Measurements from ENCODE around the gene TMEM208. TPM values are rescaled to one million over a fixed set of nuclear protein-coding genes. Genes with fewer than 3 reads are reported as not detected.

Gene TMEM208
- polyA plus RNA-seq, 1 experiment = 79.7 TPM

DNA sequence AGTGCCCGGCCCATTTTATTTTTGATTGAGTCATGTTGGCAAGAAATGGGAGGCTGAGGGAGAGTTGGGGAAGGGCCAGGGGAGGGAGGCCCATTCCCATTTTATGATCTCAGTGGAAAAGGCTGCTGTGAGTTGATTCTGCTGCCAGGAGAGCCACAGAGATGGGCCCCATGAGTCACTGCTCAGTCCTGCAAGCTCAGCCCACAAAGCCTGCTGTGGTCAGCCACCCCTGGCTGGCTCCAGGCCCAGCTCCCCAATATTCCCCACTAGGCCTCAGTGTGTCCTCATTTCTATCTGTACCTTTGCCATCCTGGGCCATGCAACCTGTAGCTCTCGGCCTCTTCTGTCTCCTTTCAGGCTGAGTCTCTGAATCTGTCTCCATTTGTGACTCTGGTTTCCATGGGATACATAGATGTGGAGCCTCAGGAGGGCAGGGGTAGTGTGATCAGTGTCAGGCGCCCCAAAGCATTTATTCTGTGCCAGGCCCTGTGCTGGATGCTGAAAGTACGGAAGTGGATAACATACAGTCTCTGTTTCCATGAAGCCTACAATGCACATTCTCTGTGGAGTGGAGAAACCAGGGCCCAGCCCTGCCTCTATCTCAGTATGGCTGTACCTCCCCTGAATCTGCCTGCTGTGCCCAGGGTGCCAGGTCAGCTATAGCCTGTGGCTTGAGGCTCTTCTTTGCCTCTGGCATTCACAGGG, 50.5 kb downstream of the TMEM208 start:
- peak; percentile 95 for DNase-seq (ENCODE audit: low read depth)
- Histone ChIP-seq H3K36me3 (ENCODE audit: control insufficient read depth, insufficient read depth, low read length) (no peaks in the 10 kb centered on the region; the same call in 1 of the 2 replicates), H3K4me3 (ENCODE audit: low read depth, low read length) (no peak overlapping the region), H3K27me3 (ENCODE audit: control insufficient read depth, insufficient read depth, low read length) (no peaks in the 10 kb centered on the region)
- CTCF ChIA-PET = interaction anchor here (1.2 to 3.5 kb wide), 5 partner anchors 11 to 62 kb away, joined by 4 to 18 read pairs (median 5); partner anchors contain the start of genes KCTD19 and LRRC36
- POLR2A ChIA-PET = interaction anchor here (0.7 kb wide), 1 partner anchor 8 kb away, joined by 3 read pairs; no protein-coding TSS in a partner anchor
- TF ChIP-seq, protein P1, sequence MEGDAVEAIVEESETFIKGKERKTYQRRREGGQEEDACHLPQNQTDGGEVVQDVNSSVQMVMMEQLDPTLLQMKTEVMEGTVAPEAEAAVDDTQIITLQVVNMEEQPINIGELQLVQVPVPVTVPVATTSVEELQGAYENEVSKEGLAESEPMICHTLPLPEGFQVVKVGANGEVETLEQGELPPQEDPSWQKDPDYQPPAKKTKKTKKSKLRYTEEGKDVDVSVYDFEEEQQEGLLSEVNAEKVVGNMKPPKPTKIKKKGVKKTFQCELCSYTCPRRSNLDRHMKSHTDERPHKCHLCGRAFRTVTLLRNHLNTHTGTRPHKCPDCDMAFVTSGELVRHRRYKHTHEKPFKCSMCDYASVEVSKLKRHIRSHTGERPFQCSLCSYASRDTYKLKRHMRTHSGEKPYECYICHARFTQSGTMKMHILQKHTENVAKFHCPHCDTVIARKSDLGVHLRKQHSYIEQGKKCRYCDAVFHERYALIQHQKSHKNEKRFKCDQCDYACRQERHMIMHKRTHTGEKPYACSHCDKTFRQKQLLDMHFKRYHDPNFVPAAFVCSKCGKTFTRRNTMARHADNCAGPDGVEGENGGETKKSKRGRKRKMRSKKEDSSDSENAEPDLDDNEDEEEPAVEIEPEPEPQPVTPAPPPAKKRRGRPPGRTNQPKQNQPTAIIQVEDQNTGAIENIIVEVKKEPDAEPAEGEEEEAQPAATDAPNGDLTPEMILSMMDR (IDR thresholded peaks at IDR 0.05; ENCODE audit: insufficient read depth, low read depth, low read length) = no peak

GRCh38 chr16:67277999-67278772, 51.3 kb downstream of the TMEM208 start:
- POLR2A ChIA-PET = interaction anchor here (1.5 kb wide), 1 partner anchor 18 kb away, joined by 3 read pairs; no protein-coding TSS in a partner anchor
- Histone ChIP-seq H3K27me3 (ENCODE audit: control insufficient read depth, insufficient read depth, low read length) (no peaks in the 10 kb centered on the region), H3K4me3 (ENCODE audit: low read depth, low read length) (peak overlapping the region; percentile 53), H3K36me3 (ENCODE audit: control insufficient read depth, insufficient read depth, low read length) (no peaks in the 10 kb centered on the region; the same call in 1 of the 2 replicates)
- CTCF ChIA-PET = interaction anchor here (0.6 to 3.5 kb wide), 13 partner anchors 8 to 318 kb away, joined by 3 to 18 read pairs (median 4); partner anchors contain the start of genes KCTD19 and LRRC36
- TF ChIP-seq, protein P1 (IDR thresholded peaks at IDR 0.05; ENCODE audit: insufficient read depth, low read depth, low read length) = no peak
- peak; percentile 45 for DNase-seq (ENCODE audit: low read depth)

Small RNA genes within 50 kb of the gene (small RNA-seq; reads per million reads assigned to genes)
- 2.9 reads per million, percentile 36 among the genes with 10 or more reads in this experiment for gene MIR328 (ENCODE audit: insufficient read length, low read depth, low replicate concordance)

Other genes with a start within 250 kb of the TMEM208 start
- gene CES4A, start 238.5 kb upstream of the TMEM208 start, polyA plus RNA-seq (2011; rRNA removed) = 3.6 and 4.5 TPM in 2 replicates
- gene CBFB, start 198.0 kb upstream of the TMEM208 start, polyA plus RNA-seq (2011; rRNA removed) = 14.7 and 28.4 TPM in 2 replicates
- 20.8 and 27.7 TPM in 2 replicates for gene PHAF1, start 117.2 kb upstream of the TMEM208 start, polyA plus RNA-seq (2011; rRNA removed)
- gene B3GNT9, start 76.1 kb upstream of the TMEM208 start, polyA plus RNA-seq (2011; rRNA removed) = 25.7 and 34.9 TPM in 2 replicates
- gene TRADD, start 67.2 kb upstream of the TMEM208 start, polyA plus RNA-seq (2011; rRNA removed) = 11.1 and 18.6 TPM in 2 replicates
- gene FBXL8, start 67.2 kb upstream of the TMEM208 start, polyA plus RNA-seq (2011; rRNA removed) = 4.1 and 5.7 TPM in 2 replicates
- gene HSF4, start 62.4 kb upstream of the TMEM208 start, polyA plus RNA-seq (2011; rRNA removed) = 3.2 and 4.1 TPM in 2 replicates
- gene NOL3, start 56.6 kb upstream of the TMEM208 start, polyA plus RNA-seq (2011; rRNA removed) = 12.7 and 14.7 TPM in 2 replicates
- gene MATCAP1, start 43.2 kb upstream of the TMEM208 start, polyA plus RNA-seq (2011; rRNA removed) = 8.7 and 13.1 TPM in 2 replicates
- gene EXOC3L1, start 37.0 kb upstream of the TMEM208 start, polyA plus RNA-seq (2011; rRNA removed) = not detected in 2 replicates
- gene E2F4, start 35.0 kb upstream of the TMEM208 start, polyA plus RNA-seq (2011; rRNA removed) = 49.9 and 83.2 TPM in 2 replicates
- gene ELMO3, start 28.0 kb upstream of the TMEM208 start, polyA plus RNA-seq (2011; rRNA removed) = 0.56 and 0.97 TPM in 2 replicates
- gene FHOD1, start 20.4 kb downstream of the TMEM208 start, polyA plus RNA-seq (2011; rRNA removed) = 13.2 and 23.0 TPM in 2 replicates
- gene SLC9A5, start 21.8 kb downstream of the TMEM208 start, polyA plus RNA-seq (2011; rRNA removed) = 2.1 and 2.6 TPM in 2 replicates
- 12.1 and 25.2 TPM in 2 replicates for gene PLEKHG4, start 52.4 kb downstream of the TMEM208 start, polyA plus RNA-seq (2011; rRNA removed)
- 0.06 TPM in 1 of 2 replicates, not detected in the other for gene KCTD19, start 99.6 kb downstream of the TMEM208 start, polyA plus RNA-seq (2011; rRNA removed)
- 0.06 TPM in 1 of 2 replicates, not detected in the other for gene LRRC36, start 99.7 kb downstream of the TMEM208 start, polyA plus RNA-seq (2011; rRNA removed)
- gene TPPP3, start 166.4 kb downstream of the TMEM208 start, polyA plus RNA-seq (2011; rRNA removed) = 0.26 and 0.64 TPM in 2 replicates
- 3.5 and 7.4 TPM in 2 replicates for gene ZDHHC1, start 189.3 kb downstream of the TMEM208 start, polyA plus RNA-seq (2011; rRNA removed)
- gene HSD11B2, start 204.0 kb downstream of the TMEM208 start, polyA plus RNA-seq (2011; rRNA removed) = 0.07 TPM in 1 of 2 replicates, not detected in the other

Measured in BJ (cell line).